Tibial nerve (tissue), 4 donors: ENCODE data around the gene LSM12.

Experiments used
- CTCF ChIP-seq, 5 experiments: fragments of 200-600 bp in 3 of 5; fragments of 450-650 bp in 2 of 5; sonication (generic) in 3 of 5; IDR thresholded peaks; one replicate each; pipeline ENCODE4 v1.5.1; 2016 to 2019; ENCODE audit warnings: antibody characterized with exemption in 5 of 5, mild to moderate bottlenecking in 3 of 5, moderate library complexity in 2 of 5
- EP300 ChIP-seq, 2 donors: sonication (generic); formaldehyde crosslinking; IDR thresholded peaks; one replicate each; pipeline ENCODE4 v1.6.1; 2017; ENCODE audit warnings: antibody characterized with exemption in 2 of 2, mild to moderate bottlenecking in 1 of 2
- POLR2A ChIP-seq, 2 donors: fragments of 450-650 bp; IDR thresholded peaks; one replicate each; pipeline ENCODE4 v1.6.1; 2017; ENCODE audit warnings: antibody characterized with exemption in 2 of 2, mild to moderate bottlenecking in 2 of 2, moderate library complexity in 2 of 2

GRCh38 chr17:44109312-44109630 lies 42.8 kb upstream of the LSM12 start:
- TF ChIP-seq CTCF (IDR thresholded peaks at IDR 0.05) (no peak), POLR2A (IDR thresholded peaks at IDR 0.05) (no peak), EP300 (IDR thresholded peaks at IDR 0.05) (no peak)
